HUES64 (cell line): ENCODE data around the gene DKC1.
"Not testable (repeated sequence)": the region's sequence is repeated elsewhere in the genome, so short reads cannot be mapped to it uniquely, and the experiment has no call there.

ENCODE experiments used
- H3K27ac ChIP-seq: 2 replicates; pipeline ENCODE4 v1.7.0; 2013; ENCODE audit warnings: low read depth, low read length, inconsistent platforms
- H3K27me3 ChIP-seq: 2 replicates; pipeline ENCODE4 v1.6.1; 2013; ENCODE audit warnings: mild to moderate bottlenecking, low read length; ENCODE audit not compliant: insufficient read depth
- H3K36me3 ChIP-seq: 2 replicates; pipeline ENCODE4 v1.6.1; 2013; ENCODE audit warnings: mild to moderate bottlenecking, low read length; ENCODE audit not compliant: insufficient read depth
- H3K4me1 ChIP-seq: 2 replicates; pipeline ENCODE4 v1.6.1; 2013; ENCODE audit warnings: mild to moderate bottlenecking, low read length, moderate library complexity; ENCODE audit not compliant: insufficient read depth
- H3K4me3 ChIP-seq: 2 replicates; pipeline ENCODE4 v1.5.1; 2013; ENCODE audit warnings: mild to moderate bottlenecking, low read length, moderate library complexity
- H3K9ac ChIP-seq: 2 replicates; pipeline ENCODE4 v1.6.1; 2013; ENCODE audit warnings: mild to moderate bottlenecking, low read depth, low read length
- H3K9me3 ChIP-seq: 2 replicates; pipeline ENCODE4 v1.6.1; 2013; ENCODE audit warnings: low read depth, low read length; ENCODE audit not compliant: insufficient read depth
- WGBS: fragments of 150-250, 120-280 bp; methylation state at CpG from one replicate; pipeline ENCODE4 v1.1.7; 2013; ENCODE audit warnings: missing lambda C conversion rate; 5-methylcytosine and 5-hydroxymethylcytosine counted together

Gene DKC1

DNA sequence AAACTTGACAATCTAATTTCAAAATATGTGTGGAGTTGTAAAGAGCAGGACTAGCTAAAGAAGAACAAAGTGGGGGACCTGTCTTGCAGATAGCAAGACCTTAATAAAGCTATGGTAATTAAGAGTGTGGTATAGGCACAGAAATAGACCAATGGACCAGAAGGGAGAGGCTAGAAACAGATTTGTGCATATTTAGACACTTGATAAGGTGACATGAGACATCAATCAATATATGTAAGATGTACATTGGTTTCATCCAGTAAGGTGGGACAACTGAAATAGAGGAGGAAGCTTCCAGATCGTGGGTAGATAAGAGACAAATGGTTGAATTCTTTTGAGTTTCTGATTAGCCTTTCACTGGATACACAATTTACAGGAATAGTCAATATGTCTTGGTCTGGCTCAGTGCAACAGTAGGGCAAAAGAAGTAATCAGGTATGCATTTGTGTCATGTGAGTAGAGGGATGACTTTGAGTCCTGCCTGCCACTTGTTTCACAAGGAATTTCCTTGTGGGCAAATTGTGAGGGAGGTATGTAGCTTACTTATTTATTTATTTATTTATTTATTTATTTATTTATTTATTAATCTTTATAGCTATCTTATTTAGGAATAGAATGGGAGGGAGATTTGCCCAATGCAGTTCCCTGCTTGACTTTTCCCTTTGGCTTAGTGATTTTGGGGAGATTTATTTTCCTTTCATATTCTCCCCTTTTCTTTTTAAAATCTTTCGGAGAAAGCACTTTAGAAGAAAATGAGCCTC lies 49.9 kb downstream of the DKC1 start:
- 83% methylated on average over 2 of the region's 2 CpGs for WGBS
- no peak overlapping the region for H3K4me3 ChIP-seq

DNA sequence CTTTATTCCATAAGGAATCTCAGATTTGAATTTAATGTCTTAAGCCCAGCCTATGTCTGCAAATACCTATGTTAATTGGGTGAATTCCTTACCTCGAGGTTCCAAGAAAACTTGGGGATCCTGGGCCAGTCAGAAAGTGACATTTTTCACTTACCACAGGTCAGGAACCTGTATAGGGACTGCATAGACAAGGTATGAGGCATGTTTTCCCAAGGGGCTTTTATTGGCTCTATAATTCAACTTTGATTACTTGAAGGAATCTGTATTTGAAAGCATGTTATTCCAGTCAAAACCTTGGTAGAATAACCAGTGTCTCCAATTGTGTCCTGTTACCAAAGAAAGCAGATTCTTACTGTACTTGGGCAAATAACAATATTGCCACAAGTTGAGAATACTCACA lies 51.1 kb downstream of the DKC1 start:
- 33% methylated on average over 1 of the region's 1 CpG for WGBS
- Histone ChIP-seq H3K27me3 (no peaks in the 10 kb centered on the region), H3K4me3 (no peak overlapping the region), H3K9me3 (no peaks in the 10 kb centered on the region), H3K36me3 (no peaks in the 10 kb centered on the region), H3K4me1 (peaks cover 4% of the 10 kb centered on the region; the same call in 1 of the 2 replicates), H3K9ac (no peak overlapping the region), H3K27ac (no peak overlapping the region)

More for the DNA sequence above, 49.9 kb downstream of the DKC1 start:
- no peaks in the 10 kb centered on the region for H3K9me3 ChIP-seq
- H3K36me3 ChIP-seq: no peaks in the 10 kb centered on the region
- no peak overlapping the region for H3K9ac ChIP-seq
- peaks cover 4% of the 10 kb centered on the region; the same call in 1 of the 2 replicates for H3K4me1 ChIP-seq
- H3K27me3 ChIP-seq: no peaks in the 10 kb centered on the region; the same call in 1 of the 2 replicates
- H3K27ac ChIP-seq: no peak overlapping the region

DNA sequence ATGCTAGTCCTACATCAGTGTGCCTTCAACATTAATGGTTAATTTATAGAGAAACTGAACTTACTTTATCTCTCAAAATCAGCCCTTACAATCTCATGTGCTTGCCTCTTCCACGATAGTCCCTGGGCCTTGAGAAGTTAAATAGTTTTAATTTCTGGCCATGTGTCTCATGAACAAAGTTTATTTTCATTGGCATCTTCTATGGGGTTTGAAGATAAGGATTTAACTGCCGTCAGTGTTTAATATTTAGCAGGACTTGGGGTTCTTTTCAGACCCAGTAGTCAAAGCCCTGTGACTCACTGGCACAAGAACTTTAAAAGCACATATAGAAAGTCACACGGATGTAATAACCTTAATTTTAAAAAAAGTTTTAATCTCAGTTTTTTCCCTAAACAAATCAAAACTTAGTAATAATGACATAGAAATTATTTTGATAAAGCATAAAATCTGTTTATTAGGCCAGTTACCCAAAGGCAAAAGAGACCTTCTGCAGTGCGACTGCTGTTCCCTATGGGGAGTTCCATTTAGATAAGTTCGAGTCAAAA lies 52.7 kb downstream of the DKC1 start:
- H3K27ac ChIP-seq: no peak overlapping the region
- H3K4me3 ChIP-seq: no peak overlapping the region
- H3K36me3 ChIP-seq: no peaks in the 10 kb centered on the region
- no peaks in the 10 kb centered on the region for H3K9me3 ChIP-seq
- no peaks in the 10 kb centered on the region for H3K27me3 ChIP-seq
- 100% methylated on average over 4 of the region's 5 CpGs for WGBS
- peaks cover 11% of the 10 kb centered on the region; the same call in 1 of the 2 replicates for H3K4me1 ChIP-seq
- no peak overlapping the region for H3K9ac ChIP-seq

GRCh38 chrX:154816326-154816898 lies 53.7 kb downstream of the DKC1 start:
- H3K9ac ChIP-seq, H3K9me3 ChIP-seq, H3K27me3 ChIP-seq, H3K27ac ChIP-seq, H3K4me3 ChIP-seq, H3K36me3 ChIP-seq: not testable (repeated sequence)
- WGBS: 98% methylated on average over 2 of the region's 4 CpGs
- H3K4me1 ChIP-seq: peaks cover 21% of the 10 kb centered on the region; the same call in 1 of the 2 replicates

DNA sequence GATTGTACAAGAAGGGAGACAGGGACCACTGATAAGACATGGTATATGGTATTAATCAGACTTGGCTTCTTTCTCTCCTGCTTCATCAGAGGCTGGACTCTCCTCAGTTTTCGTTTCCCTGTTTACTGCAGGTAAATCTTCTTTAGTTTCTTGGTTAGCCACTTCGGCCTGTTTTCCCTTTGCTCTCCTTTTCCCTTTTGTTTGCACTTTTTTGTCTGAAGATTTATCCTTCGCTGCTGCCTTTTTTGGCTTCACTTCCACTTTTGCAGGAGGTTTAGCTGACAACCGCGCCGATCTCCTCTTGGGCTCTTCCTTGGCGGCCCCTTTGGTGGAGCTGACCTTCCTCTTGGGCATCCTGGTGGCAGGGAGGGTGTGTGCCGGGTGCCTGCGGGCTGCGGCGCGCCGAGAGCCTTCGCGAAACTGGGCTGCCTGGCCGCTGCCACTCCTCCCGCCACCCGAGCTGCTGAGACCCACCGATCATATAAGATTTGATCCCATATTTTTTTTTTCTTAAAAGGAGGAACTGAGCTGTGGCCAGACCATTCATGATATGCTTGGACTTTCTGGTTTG lies 54.5 kb downstream of the DKC1 start:
- not testable (repeated sequence) for H3K9me3 ChIP-seq, H3K27ac ChIP-seq, H3K9ac ChIP-seq, H3K36me3 ChIP-seq, H3K4me3 ChIP-seq, H3K27me3 ChIP-seq
- 98% methylated on average over 19 of the region's 19 CpGs for WGBS
- H3K4me1 ChIP-seq: peaks cover 26% of the 10 kb centered on the region; the same call in 1 of the 2 replicates

- peak overlapping the region; percentile 80; the same call in 1 of the 2 replicates for H3K27ac ChIP-seq
- H3K27me3 ChIP-seq: no peaks in the 10 kb centered on the region
- no peak overlapping the region for H3K4me3 ChIP-seq
- H3K4me1 ChIP-seq: peaks cover 27% of the 10 kb centered on the region
- WGBS: 87% methylated on average over 11 of the region's 11 CpGs
- no peaks in the 10 kb centered on the region for H3K36me3 ChIP-seq
- 0 out of 2 replicates have a peak overlapping the region, but pooled peaks have one; percentile 7 for H3K9ac ChIP-seq
- H3K9me3 ChIP-seq: no peaks in the 10 kb centered on the region
Observed at GRCh38 chrX:154818916-154819770, 56.5 kb downstream of the DKC1 start.

- no peak overlapping the region for H3K4me3 ChIP-seq
- WGBS: 68% methylated on average over 7 of the region's 7 CpGs
- H3K36me3 ChIP-seq: no peaks in the 10 kb centered on the region
- no peaks in the 10 kb centered on the region for H3K9me3 ChIP-seq
- H3K27me3 ChIP-seq: no peaks in the 10 kb centered on the region
- H3K27ac ChIP-seq: peak overlapping the region; percentile 80; the same call in 1 of the 2 replicates
- H3K4me1 ChIP-seq: peaks cover 27% of the 10 kb centered on the region
- peak overlapping the region; percentile 40; the same call in 1 of the 2 replicates for H3K9ac ChIP-seq
Observed at GRCh38 chrX:154819771-154820341, 57.2 kb downstream of the DKC1 start.

DNA sequence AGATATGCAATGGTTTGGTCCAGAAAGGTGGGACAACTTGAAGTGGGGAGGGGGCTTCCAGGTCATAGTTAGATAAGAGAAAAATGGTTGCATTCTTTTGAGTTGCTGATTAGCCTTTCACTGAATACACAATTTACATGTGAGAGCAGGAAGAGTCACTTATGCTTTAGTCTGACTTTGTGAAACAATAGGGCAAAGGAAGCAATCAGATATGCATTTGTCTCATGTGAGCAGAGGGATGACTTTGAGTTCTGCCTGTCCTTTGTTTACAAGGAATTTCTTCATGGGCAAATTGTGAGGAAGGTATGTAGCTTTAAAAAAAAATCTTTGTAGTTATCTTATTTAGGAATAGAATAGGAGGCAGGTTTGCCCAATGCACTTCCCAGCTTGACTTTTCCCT lies 58.9 kb downstream of the DKC1 start:
- Histone ChIP-seq H3K4me3 (no peak overlapping the region), H3K9me3 (no peaks in the 10 kb centered on the region), H3K27me3 (no peaks in the 10 kb centered on the region), H3K27ac (peak overlapping the region; percentile 79; the same call in 1 of the 2 replicates), H3K36me3 (no peaks in the 10 kb centered on the region), H3K4me1 (peaks cover 27% of the 10 kb centered on the region), H3K9ac (no peak overlapping the region)

GRCh38 chrX:154822029-154822428 lies 59.4 kb downstream of the DKC1 start:
- Histone ChIP-seq H3K9me3 (no peaks in the 10 kb centered on the region), H3K9ac (peak overlapping the region; percentile 45; the same call in 1 of the 2 replicates), H3K27ac (peak overlapping the region; percentile 79; the same call in 1 of the 2 replicates), H3K4me3 (no peak overlapping the region), H3K36me3 (no peaks in the 10 kb centered on the region), H3K4me1 (peaks cover 27% of the 10 kb centered on the region), H3K27me3 (no peaks in the 10 kb centered on the region)
- WGBS: 53% methylated on average over 3 of the region's 3 CpGs

DNA sequence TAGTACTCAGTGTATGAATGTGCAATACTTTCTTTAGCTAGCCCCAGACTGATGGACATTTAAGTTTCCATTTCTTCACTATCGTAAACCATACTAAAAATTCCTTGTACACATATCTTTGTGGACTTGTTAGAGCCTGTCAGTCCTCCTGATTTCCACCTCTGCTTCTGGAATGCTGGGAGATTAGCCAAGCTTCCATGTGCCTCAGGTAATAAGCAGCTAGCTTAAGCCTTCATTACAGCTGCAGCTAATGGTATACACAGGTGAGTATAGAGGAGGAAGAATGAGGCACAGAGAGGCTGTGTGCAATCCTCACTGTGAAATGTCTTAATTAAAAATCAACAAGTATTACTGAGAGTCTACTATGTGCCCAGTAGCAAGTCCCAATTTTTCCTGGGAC lies 62.0 kb downstream of the DKC1 start:
- no peak overlapping the region for H3K27ac ChIP-seq

More for the DNA sequence above, 62.0 kb downstream of the DKC1 start:
- WGBS: 88% methylated on average over 1 of the region's 1 CpG
- Histone ChIP-seq H3K36me3 (no peaks in the 10 kb centered on the region), H3K27me3 (no peaks in the 10 kb centered on the region), H3K9ac (no peak overlapping the region), H3K9me3 (no peaks in the 10 kb centered on the region), H3K4me1 (peaks cover 24% of the 10 kb centered on the region), H3K4me3 (no peak overlapping the region)
